Vagina (tissue), 2 donors: ENCODE measurements around the gene ROR1. TPM values are rescaled to one million over a fixed set of nuclear protein-coding genes. Genes with fewer than 3 reads are reported as not detected.

Experiments
- DNase-seq, 2 donors: peaks; one replicate each; pipeline ENCODE4 v3.0.0-alpha.2; 2017; ENCODE audit errors: extremely low spot score in 2 of 2
- H3K27ac ChIP-seq: fragments of 200-600 bp; sonication (generic); one replicate; pipeline ENCODE4 v1.5.1; 2019
- H3K27me3 ChIP-seq: fragments of 200-600 bp; sonication (generic); one replicate; pipeline ENCODE4 v1.5.1; 2019
- H3K36me3 ChIP-seq, 2 donors: fragments of 200-600 bp; sonication (generic); one replicate each; pipeline ENCODE4 v1.5.1; 2017 to 2019
- H3K4me1 ChIP-seq: fragments of 200-600 bp; sonication (generic); one replicate; pipeline ENCODE4 v1.5.1; 2019
- H3K4me3 ChIP-seq, 2 donors: fragments of 200-600 bp; sonication (generic); 1 replicate in 1 of 2; 2 replicates in 1 of 2; pipeline ENCODE4 v1.5.1; 2016 to 2019
- H3K9me3 ChIP-seq: fragments of 200-600 bp; sonication (generic); one replicate; pipeline ENCODE4 v1.5.1; 2019
- POLR2A ChIP-seq, 2 donors: fragments of 450-650 bp; IDR thresholded peaks; one replicate each; pipeline ENCODE4 v1.6.1; 2017; ENCODE audit warnings: antibody characterized with exemption in 2 of 2, mild to moderate bottlenecking in 2 of 2, moderate library complexity in 2 of 2
- POLR2AphosphoS5 ChIP-seq, 2 donors: sonication (generic); formaldehyde crosslinking; IDR thresholded peaks; one replicate each; pipeline ENCODE4 v1.9.0; 2017; ENCODE audit warnings: antibody characterized with exemption in 2 of 2, mild to moderate bottlenecking in 2 of 2, low read depth in 1 of 2; ENCODE audit not compliant: insufficient read depth in 1 of 2
- intact Hi-C: fragments of 100-400 bp; cut with DNase I; formaldehyde crosslinking; loops from one replicate; pipeline ENCODE4 v1.15.1; 2023
- total RNA-seq: library from RNA; depleted of rRNA; stranded (reverse); fragments of >200 nt; gene quantifications from one replicate; pipeline ENCODE4 v1.2.3, GENCODE V29; 2016
- TF ChIP-seq, protein P1 (sequence below), 3 experiments: fragments of 450-650 bp in 2 of 3; fragments of 200-600 bp in 1 of 3; sonication (generic) in 1 of 3; IDR thresholded peaks; one replicate each; pipeline ENCODE4 v1.5.1; 2017 to 2019; ENCODE audit warnings: antibody characterized with exemption in 3 of 3, mild to moderate bottlenecking in 2 of 3, moderate library complexity in 2 of 3

The ROR1 gene
- total RNA-seq, 1 donor from 2014 or later = 11.0 TPM

DNA sequence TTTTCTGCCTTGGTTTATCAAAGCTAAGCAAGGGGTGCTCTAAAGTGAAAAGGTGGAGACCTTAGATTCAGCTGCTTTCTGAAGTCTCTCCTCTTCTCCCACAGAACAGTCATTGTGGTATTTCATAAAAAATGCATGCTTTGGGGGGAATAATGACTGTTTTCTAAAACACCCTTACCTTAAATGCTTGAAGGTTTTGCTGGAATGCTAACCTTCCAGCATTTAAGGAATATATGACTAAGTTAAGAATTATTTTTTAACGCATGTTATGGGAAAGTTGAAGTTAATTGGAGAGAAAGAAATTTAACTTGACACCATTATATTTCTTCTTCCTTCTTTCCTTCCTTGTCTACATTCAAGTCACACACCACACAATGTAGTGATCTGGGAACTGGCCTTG lies 162.5 kb downstream of the ROR1 start:
- Histone ChIP-seq H3K4me3 (no peak overlapping the region), H3K27ac (no peak overlapping the region), H3K27me3 (no peaks in the 10 kb centered on the region), H3K9me3 (no peaks in the 10 kb centered on the region), H3K36me3 (no peaks in the 10 kb centered on the region), H3K4me1 (no peaks in the 10 kb centered on the region)
- no peak for DNase-seq
- intact Hi-C loops = no loop called here
- TF ChIP-seq POLR2A (IDR thresholded peaks at IDR 0.05) (no peak), POLR2AphosphoS5 (IDR thresholded peaks at IDR 0.05; ENCODE audit: insufficient read depth in 1 of 2, low read depth in 1 of 2) (no peak)
- TF ChIP-seq, protein P1, sequence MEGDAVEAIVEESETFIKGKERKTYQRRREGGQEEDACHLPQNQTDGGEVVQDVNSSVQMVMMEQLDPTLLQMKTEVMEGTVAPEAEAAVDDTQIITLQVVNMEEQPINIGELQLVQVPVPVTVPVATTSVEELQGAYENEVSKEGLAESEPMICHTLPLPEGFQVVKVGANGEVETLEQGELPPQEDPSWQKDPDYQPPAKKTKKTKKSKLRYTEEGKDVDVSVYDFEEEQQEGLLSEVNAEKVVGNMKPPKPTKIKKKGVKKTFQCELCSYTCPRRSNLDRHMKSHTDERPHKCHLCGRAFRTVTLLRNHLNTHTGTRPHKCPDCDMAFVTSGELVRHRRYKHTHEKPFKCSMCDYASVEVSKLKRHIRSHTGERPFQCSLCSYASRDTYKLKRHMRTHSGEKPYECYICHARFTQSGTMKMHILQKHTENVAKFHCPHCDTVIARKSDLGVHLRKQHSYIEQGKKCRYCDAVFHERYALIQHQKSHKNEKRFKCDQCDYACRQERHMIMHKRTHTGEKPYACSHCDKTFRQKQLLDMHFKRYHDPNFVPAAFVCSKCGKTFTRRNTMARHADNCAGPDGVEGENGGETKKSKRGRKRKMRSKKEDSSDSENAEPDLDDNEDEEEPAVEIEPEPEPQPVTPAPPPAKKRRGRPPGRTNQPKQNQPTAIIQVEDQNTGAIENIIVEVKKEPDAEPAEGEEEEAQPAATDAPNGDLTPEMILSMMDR (IDR thresholded peaks at IDR 0.05) = no peak

DNA sequence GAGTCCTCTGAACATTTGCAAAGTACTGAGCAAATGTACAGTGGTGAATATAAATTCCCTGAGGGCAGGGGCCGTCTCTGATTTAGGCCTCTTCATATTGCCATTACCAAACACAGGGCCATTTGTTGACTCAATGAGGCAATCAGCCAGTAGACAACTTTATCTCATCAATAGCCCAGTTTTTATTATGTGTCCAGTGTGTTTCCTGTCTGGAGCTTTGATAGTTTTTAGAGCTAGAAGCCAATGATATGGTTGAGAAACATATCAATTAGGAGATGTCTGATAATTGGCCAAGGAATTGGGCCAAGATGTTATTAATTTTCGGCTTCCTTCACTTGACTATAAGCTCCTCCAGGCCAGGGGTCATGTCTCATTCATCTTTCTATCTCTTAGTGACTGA lies 163.0 kb downstream of the ROR1 start:
- Histone ChIP-seq H3K27ac (no peak overlapping the region), H3K36me3 (no peaks in the 10 kb centered on the region), H3K4me1 (no peaks in the 10 kb centered on the region), H3K27me3 (no peaks in the 10 kb centered on the region), H3K9me3 (no peaks in the 10 kb centered on the region), H3K4me3 (no peak overlapping the region)
- intact Hi-C loops = no loop called here
- no peak for DNase-seq
- TF ChIP-seq POLR2A (IDR thresholded peaks at IDR 0.05) (no peak), POLR2AphosphoS5 (IDR thresholded peaks at IDR 0.05; ENCODE audit: insufficient read depth in 1 of 2, low read depth in 1 of 2) (no peak)
- TF ChIP-seq, protein P1 (IDR thresholded peaks at IDR 0.05) = no peak

DNA sequence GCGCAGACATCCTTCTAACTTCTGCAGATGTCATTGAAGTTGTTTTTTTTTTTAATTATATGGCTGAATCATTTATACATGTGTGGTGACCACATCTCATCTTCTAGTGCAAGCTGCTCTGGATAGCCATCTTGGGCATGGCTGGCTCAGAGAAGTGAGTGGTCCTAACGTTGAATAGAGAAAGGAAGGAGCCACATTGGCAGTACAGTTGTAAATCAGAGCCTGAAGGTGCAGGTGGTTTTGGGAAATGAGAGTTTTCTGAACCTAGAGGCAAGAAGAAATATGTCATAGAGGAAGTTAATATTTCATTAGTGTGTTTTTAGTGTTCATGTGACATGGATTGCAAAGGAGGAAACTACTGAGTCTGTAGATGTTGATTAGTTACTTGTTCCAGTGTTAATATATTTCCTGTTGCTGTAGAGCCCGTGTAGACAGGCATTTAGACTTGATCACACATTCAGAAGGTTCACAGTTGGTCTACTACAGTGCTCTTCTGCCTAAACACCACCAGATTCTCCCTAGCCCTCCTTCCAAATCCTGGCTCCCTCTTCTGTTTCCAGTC lies 163.7 kb downstream of the ROR1 start:
- no peak overlapping the region for H3K27ac ChIP-seq
- intact Hi-C loops = no loop called here

DNA sequence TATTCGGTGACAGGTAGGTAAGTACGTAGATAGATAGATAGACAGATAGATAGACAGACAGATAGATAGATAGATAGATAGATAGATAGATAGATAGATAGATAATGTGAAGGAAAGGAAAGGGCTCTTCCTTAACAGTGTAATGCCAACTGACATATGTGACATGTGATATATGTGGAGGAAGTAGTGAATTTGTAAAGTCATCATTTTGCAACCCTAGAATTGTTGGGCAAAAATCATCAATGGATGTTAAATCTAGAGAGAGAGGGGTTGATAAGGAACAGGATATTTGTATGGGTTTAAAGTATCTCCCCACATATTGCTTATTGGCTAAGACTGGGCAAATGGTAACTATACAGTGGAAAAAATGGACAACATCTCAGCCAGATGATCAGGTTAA lies 166.6 kb downstream of the ROR1 start:
- no peaks in the 10 kb centered on the region for H3K9me3 ChIP-seq
- TF ChIP-seq POLR2AphosphoS5 (IDR thresholded peaks at IDR 0.05; ENCODE audit: insufficient read depth in 1 of 2, low read depth in 1 of 2) (no peak), POLR2A (IDR thresholded peaks at IDR 0.05) (no peak)
- TF ChIP-seq, protein P1 (IDR thresholded peaks at IDR 0.05) = no peak
- no peak overlapping the region for H3K27ac ChIP-seq
- H3K4me1 ChIP-seq = no peaks in the 10 kb centered on the region
- DNase-seq = no peak
- no peaks in the 10 kb centered on the region for H3K27me3 ChIP-seq
- no peaks in the 10 kb centered on the region for H3K36me3 ChIP-seq
- H3K4me3 ChIP-seq = no peak overlapping the region
- intact Hi-C loops = no loop called here

More for the DNA sequence above, 163.7 kb downstream of the ROR1 start:
- Histone ChIP-seq H3K27me3 (no peaks in the 10 kb centered on the region), H3K36me3 (no peaks in the 10 kb centered on the region), H3K9me3 (no peaks in the 10 kb centered on the region), H3K4me3 (no peak overlapping the region), H3K4me1 (no peaks in the 10 kb centered on the region)
- no peak for DNase-seq
- TF ChIP-seq POLR2A (IDR thresholded peaks at IDR 0.05) (no peak), POLR2AphosphoS5 (IDR thresholded peaks at IDR 0.05; ENCODE audit: insufficient read depth in 1 of 2, low read depth in 1 of 2) (no peak)
- TF ChIP-seq, protein P1 (IDR thresholded peaks at IDR 0.05) = no peak

DNA sequence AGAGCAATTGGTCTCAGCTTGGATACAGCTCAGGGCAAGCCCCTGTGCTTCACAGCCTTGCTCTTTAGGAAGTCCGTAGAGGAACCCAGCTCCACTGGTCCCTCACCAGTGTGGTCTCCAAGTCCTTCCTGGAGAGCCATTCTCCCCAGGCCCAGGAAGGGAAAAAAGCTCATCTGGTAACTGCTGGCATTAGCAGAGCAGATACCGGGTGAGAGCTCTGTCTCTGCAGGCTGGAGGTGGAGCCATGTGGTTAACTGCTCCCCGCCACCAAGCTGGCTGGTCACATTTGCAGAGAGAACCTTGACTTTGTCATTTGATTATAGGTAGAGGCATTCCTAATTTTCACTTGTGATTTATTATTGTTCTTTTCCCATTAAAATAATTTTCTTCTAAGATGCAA lies 169.6 kb downstream of the ROR1 start:
- no peak overlapping the region for H3K27ac ChIP-seq
- no peak for DNase-seq
- H3K27me3 ChIP-seq = no peaks in the 10 kb centered on the region
- no peaks in the 10 kb centered on the region for H3K4me1 ChIP-seq
- intact Hi-C loops = no loop called here
- no peaks in the 10 kb centered on the region for H3K36me3 ChIP-seq
- H3K4me3 ChIP-seq = no peak overlapping the region
- TF ChIP-seq POLR2A (IDR thresholded peaks at IDR 0.05) (no peak), POLR2AphosphoS5 (IDR thresholded peaks at IDR 0.05; ENCODE audit: insufficient read depth in 1 of 2, low read depth in 1 of 2) (no peak)
- TF ChIP-seq, protein P1 (IDR thresholded peaks at IDR 0.05) = no peak
- H3K9me3 ChIP-seq = no peaks in the 10 kb centered on the region
